HG02973 (cell line): ENCODE measurements around the gene NF1.

Source experiments
- ATAC-seq: cut with Tn5 transposase; IDR thresholded peaks from one replicate; pipeline ENCODE4 v1.9.1; 2021; ENCODE audit warnings: moderate library complexity; ENCODE audit not compliant: unreplicated experiment

NF1 gene

GRCh38 chr17:31418773-31419350 is 324.1 kb downstream of the NF1 start:
- no peak for ATAC-seq

GRCh38 chr17:31422443-31422842 is 327.7 kb downstream of the NF1 start:
- ATAC-seq = no peak

- no peak for ATAC-seq
These were observed 330.1 kb downstream of the NF1 start for GRCh38 chr17:31424944-31425281.

GRCh38 chr17:31425282-31426040 is 330.7 kb downstream of the NF1 start:
- ATAC-seq = no peak
